ELF-1 (cell line): Measurements from ENCODE around the gene ZDHHC19.
"Not testable (repeated sequence)": the region's sequence is repeated elsewhere in the genome, so short reads cannot be mapped to it uniquely, and the experiment has no call there.

ENCODE experiments used
- DNase-seq: peaks from one replicate; pipeline ENCODE4 v3.0.0-alpha.2; 2016; ENCODE audit warnings: low read depth, low spot score

Gene ZDHHC19

GRCh38 chr3:196203846-196204245 is 7.4 kb downstream of the ZDHHC19 start:
- DNase-seq: no peak

GRCh38 chr3:196202516-196202970 is 8.7 kb downstream of the ZDHHC19 start:
- peak; percentile 79 for DNase-seq

- peak; percentile 45 for DNase-seq
Measured at GRCh38 chr3:196198771-196199753, 12.1 kb downstream of the ZDHHC19 start.

DNA sequence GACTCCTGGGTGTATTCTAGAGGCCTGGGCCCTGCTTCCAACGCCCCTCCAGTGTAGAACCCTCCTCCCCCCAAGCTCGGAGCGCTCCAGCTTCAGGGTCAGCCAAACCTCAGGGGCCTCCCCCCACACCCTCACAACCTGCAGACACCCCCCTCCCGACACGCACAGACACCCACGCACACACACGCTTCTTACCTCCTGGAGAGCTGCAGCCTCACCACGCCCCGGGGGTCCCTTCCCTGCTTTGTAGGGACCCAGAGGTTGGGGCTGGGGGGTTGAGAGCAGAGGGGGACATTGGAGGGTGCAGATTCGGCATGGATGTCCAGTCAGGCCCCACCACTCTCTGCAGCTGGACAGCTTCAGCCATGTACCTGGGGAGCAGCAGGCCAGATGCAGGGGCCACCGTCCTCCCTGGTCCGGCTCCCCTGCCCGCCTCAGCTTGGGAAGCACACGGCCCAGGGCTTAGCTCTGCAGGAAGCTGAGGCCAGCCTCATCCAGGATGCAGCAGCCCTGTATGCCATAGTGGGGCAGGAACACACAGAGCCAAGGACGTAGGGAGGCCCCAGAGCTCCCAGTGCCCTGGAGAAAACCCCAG is 13.0 kb downstream of the ZDHHC19 start:
- no peak for DNase-seq

DNA sequence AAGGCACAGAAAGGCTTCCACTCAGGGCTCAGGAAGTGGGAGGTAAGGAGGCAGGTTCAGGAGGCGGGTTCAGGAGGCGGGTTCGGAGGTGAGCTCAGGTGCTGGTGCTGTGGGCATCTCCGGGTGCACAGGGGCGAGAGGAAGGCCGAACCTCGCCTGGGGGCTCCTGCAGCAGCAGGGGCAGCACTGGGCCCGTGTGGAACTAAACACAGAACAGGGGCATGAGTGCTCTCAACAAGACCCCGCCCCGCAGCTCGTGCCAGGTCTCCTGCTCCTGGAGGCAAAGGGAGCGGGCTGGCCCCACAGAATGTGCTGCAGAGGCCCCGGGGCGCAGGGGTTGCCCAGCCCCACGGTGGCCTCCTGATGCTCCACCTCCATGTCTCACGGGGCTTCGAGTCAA is 13.7 kb downstream of the ZDHHC19 start:
- DNase-seq: no peak

GRCh38 chr3:196195664-196196265 is 15.4 kb downstream of the ZDHHC19 start:
- DNase-seq: no peak

DNA sequence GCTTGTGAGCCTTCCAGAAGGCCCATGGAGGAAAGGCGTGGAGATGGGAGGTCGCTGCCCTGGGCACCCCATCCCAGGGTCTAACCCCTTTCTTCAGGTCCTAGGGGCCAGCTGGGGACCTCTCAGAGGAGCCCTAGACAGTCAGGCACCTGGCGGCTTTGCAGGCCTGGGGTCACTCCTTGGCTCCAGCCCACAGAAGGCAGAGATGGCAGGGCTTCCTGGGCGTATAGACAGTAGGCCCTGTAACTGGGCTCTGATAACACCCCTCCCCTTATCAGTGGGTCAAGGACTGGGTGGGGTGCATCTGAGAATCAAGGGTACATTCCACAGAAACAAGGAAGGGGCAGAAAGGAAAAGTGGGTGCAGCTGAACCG is 16.7 kb downstream of the ZDHHC19 start:
- DNase-seq: no peak

GRCh38 chr3:196193736-196194541 is 17.3 kb downstream of the ZDHHC19 start:
- no peak for DNase-seq

- no peak for DNase-seq
Measured at GRCh38 chr3:196193133-196193735, 18.0 kb downstream of the ZDHHC19 start.

DNA sequence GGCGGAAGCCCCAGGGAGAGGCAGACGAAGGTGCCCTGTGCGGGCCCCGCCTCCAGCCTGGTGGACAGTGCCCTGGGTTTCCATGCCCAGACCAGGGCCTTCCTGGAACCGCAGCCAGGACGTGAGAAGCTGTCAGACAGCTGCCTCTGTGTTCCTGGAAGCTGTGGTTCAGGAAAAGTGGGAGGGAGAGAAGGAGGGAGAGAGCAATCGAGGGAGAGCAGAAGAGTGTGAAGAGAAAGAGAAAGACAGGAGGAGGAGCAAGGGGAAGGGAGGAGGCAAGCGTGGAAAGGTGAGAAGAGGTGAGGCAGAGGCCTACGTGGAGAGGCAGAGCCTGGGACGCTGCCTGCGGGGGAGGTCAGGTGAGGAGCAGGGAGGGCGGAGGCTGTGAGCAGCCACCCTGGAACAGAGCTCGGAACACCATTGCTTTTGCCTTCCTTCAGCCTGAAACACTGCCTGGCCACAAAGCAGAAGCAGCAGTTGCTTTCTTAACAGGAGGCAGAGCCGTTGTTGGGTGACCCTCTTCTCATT is 18.6 kb downstream of the ZDHHC19 start:
- peak; percentile 34 for DNase-seq

- no peak for DNase-seq
Measured at GRCh38 chr3:196192036-196192523, 19.1 kb downstream of the ZDHHC19 start.

GRCh38 chr3:196189566-196190347 is 21.4 kb downstream of the ZDHHC19 start:
- DNase-seq: peak; percentile 42

DNA sequence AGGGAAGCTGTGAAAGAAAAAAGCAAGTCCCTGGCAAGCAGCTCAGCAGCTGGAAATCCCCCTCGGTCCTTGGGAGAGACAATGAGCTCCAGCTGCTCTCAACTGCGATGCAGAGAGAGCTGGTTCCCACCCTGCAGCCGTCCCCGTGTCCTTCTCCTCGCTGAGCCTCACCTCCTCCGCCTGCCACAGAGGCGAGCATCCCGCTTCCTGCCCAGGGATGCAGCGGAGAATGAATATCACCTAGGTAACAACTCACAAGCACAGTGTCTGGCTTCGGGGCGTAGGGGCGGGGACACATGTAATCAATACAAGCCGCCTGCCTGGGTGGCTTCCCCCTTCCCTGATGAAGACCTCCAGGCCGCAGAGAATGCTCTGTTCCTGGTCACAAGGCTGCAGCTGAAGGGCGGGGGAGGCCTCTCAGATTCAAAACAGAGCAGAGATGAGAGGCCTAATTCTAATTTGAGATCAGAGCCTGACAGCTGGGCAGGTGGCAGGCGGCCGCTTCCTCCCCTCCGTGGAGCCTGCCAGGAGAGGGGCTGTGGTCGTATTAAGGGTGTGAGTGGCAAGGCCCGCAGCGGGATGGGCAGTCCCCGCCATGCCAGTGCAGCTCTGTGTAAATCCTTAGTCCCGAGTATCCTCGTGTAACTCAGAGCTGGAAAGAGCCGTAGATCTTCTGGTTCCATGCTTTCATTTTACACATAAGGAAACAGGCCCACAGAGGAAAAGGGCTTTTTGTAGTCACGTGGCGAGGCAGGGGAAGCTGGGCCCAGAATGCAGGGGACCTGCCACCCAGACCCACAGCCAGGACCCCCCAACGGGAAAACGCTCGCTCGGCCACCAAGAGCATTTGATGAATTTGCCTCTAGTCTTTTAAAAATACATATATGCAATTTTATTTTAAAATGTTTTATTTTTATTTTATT is 24.3 kb downstream of the ZDHHC19 start:
- DNase-seq: peak; percentile 89

GRCh38 chr3:196184881-196185280 is 26.3 kb downstream of the ZDHHC19 start:
- DNase-seq: no peak

DNA sequence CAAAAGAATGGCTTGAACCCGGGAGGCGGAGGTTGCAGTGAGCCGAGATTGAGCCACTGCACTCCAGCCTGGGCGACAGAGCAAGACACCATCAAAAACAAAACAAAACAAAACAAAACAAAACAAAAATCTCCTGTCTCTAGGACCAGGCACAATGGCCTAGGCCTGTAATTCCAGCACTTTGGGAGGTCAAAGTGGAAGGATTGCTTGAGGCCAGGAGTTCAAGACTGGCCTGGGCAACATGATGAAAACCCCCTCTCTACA is 27.1 kb downstream of the ZDHHC19 start:
- not testable (repeated sequence) for DNase-seq

- DNase-seq: no peak
Measured at GRCh38 chr3:196181127-196181546, 30.1 kb downstream of the ZDHHC19 start.

DNA sequence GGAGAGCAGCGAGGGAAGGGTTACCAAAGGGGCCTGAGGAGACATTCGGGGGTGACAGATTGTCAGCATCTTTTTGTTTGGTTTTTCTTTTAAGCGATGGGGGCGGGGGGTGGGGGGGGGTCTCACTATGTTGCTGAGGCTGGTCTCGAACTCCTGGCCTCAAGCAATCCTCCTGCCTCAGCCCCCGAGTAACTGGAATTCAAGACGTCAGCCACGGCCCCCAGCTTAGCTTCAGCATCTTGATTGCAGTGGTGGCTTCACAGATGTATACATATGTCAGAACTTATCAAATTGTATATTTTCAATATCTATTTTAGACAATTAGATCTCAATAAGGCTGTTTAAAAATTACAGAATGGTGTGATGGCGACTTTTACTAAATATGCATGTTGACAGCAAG is 30.9 kb downstream of the ZDHHC19 start:
- DNase-seq: no peak

DNA sequence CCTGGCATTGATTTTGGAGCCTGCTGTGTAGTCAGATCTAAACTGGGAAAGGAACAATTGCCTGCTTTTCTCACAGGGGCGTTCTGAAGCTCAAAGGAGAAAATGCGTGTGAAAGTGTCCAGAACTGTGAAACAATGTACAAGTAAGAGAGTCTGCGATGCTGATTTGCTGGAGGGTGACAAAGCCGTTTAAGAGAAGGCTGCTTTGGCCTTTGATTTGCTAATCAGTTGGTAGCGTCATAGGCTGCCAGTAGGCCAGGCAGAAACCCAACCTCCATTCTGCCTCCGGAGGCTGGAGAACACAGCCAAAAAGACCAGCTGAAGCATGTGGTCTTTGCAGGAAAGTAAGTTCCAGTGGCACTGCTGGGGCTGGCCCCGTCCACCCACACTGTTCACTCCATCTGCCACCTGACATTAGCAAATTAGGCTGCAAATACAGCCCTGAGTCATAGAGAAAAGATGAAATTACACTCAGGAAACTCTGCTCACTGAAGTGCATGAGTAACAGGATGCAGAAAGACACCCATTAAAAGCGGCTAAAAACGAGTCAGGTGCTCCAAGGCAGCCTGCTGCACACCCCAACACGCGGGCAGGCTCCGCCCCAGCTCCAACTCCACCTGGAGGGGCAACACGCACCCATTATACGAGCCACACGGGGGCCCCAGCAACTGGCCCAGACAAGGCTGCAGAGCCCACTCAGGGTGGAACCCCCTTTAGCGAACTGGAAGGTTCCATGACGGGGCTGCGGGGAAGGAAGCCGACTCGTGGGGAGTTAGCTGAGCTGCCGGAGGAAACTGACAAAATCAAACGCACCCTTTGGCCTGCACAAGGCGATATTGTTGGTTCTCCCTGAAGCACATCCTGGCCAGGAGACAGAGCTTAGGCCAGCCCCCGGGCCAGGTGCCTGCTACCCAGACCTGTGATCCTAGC is 31.6 kb downstream of the ZDHHC19 start:
- peak; percentile 76 for DNase-seq
